Measurements from ENCODE around the gene CSNK2A1.

The CSNK2A1 gene

GRCh38 chr20:533526-533925 is 10.1 kb downstream of the CSNK2A1 start:
- TF ChIP-seq CTCF (IDR thresholded peaks at IDR 0.05; ENCODE audit: insufficient read depth, low read length) = no peak
- no peak for TF ChIP-seq SPI1 (IDR thresholded peaks at IDR 0.05; ENCODE audit: borderline replicate concordance, low read depth)
- TF ChIP-seq GABPA (IDR thresholded peaks at IDR 0.05; ENCODE audit: low read depth) = no peak
- TF ChIP-seq POLR2AphosphoS5 (IDR thresholded peaks at IDR 0.05; ENCODE audit: low read depth) = no peak
- no peak for TF ChIP-seq REST (IDR thresholded peaks at IDR 0.05; ENCODE audit: insufficient replicate concordance, low read depth)
- DNase-seq (ENCODE audit: low read depth in 1 of 2, low spot score in 1 of 2) = no peak
- no peak overlapping the region for H3K4me3 ChIP-seq (replicated peaks; ENCODE audit: insufficient read depth, low read length)
- H3K27ac ChIP-seq (replicated peaks) = no peak overlapping the region
- H3K27me3 ChIP-seq (ENCODE audit: insufficient read depth, poor library complexity, severe bottlenecking) = no peaks in the 10 kb centered on the region

GRCh38 chr20:532530-532929 is 11.1 kb downstream of the CSNK2A1 start:
- Histone ChIP-seq H3K4me3 (replicated peaks; ENCODE audit: insufficient read depth, low read length) (no peak overlapping the region), H3K27me3 (ENCODE audit: insufficient read depth, poor library complexity, severe bottlenecking) (no peaks in the 10 kb centered on the region), H3K27ac (replicated peaks) (no peak overlapping the region)
- TF ChIP-seq REST (IDR thresholded peaks at IDR 0.05; ENCODE audit: insufficient replicate concordance, low read depth) = no peak
- TF ChIP-seq POLR2AphosphoS5 (IDR thresholded peaks at IDR 0.05; ENCODE audit: low read depth) = no peak
- TF ChIP-seq CTCF (IDR thresholded peaks at IDR 0.05; ENCODE audit: insufficient read depth, low read length) = no peak
- TF ChIP-seq GABPA (IDR thresholded peaks at IDR 0.05; ENCODE audit: low read depth) = no peak
- no peak for TF ChIP-seq SPI1 (IDR thresholded peaks at IDR 0.05; ENCODE audit: borderline replicate concordance, low read depth)
- DNase-seq (ENCODE audit: low read depth in 1 of 2, low spot score in 1 of 2) = no peak

GRCh38 chr20:531608-532007 is 12.0 kb downstream of the CSNK2A1 start:
- no peak for DNase-seq (ENCODE audit: low read depth in 1 of 2, low spot score in 1 of 2)
- TF ChIP-seq SPI1 (IDR thresholded peaks at IDR 0.05; ENCODE audit: borderline replicate concordance, low read depth) (no peak), REST (IDR thresholded peaks at IDR 0.05; ENCODE audit: insufficient replicate concordance, low read depth) (no peak), POLR2AphosphoS5 (IDR thresholded peaks at IDR 0.05; ENCODE audit: low read depth) (no peak), GABPA (IDR thresholded peaks at IDR 0.05; ENCODE audit: low read depth) (no peak), CTCF (IDR thresholded peaks at IDR 0.05; ENCODE audit: insufficient read depth, low read length) (no peak)
- Histone ChIP-seq H3K27ac (replicated peaks) (no peak overlapping the region), H3K4me3 (replicated peaks; ENCODE audit: insufficient read depth, low read length) (no peak overlapping the region), H3K27me3 (ENCODE audit: insufficient read depth, poor library complexity, severe bottlenecking) (no peaks in the 10 kb centered on the region)
